C4-2B (cell line): ENCODE measurements around the gene SYNDIG1.

Source experiments
- CTCF ChIP-seq: fragments of 450-650 bp; conservative IDR thresholded peaks from 2 replicates; pipeline ENCODE4 v1.5.1; 2017; ENCODE audit warnings: mild to moderate bottlenecking
- ZFX ChIP-seq: fragments of 450-650 bp; IDR thresholded peaks from 2 replicates; pipeline ENCODE4 v1.6.1; 2017

GRCh38 chr20:24634855-24635254 lies 165.4 kb downstream of the SYNDIG1 start:
- TF ChIP-seq CTCF (no peak), ZFX (no peak)
